Thoracic aorta (tissue), 2 donors: Measurements from ENCODE around the gene INHBA. TPM values are rescaled to one million over a fixed set of nuclear protein-coding genes. Genes with fewer than 3 reads are reported as not detected.

Experiments
- ATAC-seq: fragments of 150-250 bp; one replicate; pipeline ENCODE4 v1.8.0; 2017; ENCODE audit warnings: low read depth; ENCODE audit not compliant: insufficient number of reproducible peaks, low FRiP score
- DNase-seq: peaks from one replicate; pipeline ENCODE4 v3.0.0-alpha.2; 2020; ENCODE audit warnings: low spot score
- H3K27ac ChIP-seq, 2 donors: fragments of 200-600 bp; sonication (generic); 1 replicate in 1 of 2; 2 replicates in 1 of 2; pipeline ENCODE4 v1.5.1; 2016; ENCODE audit warnings: mild to moderate bottlenecking in 2 of 2, moderate library complexity in 2 of 2
- H3K27me3 ChIP-seq: fragments of 200-600 bp; sonication (generic); replicated peaks from 2 replicates; pipeline ENCODE4 v1.6.0; 2016; ENCODE audit warnings: mild to moderate bottlenecking; ENCODE audit not compliant: insufficient read depth
- H3K36me3 ChIP-seq: fragments of 200-600 bp; sonication (generic); one replicate; pipeline ENCODE4 v1.5.1; 2016
- H3K4me1 ChIP-seq, 2 donors: fragments of 200-600 bp; sonication (generic); 1 replicate in 1 of 2; 2 replicates in 1 of 2; pipeline versions ENCODE4 v1.5.1 to v1.6.0; 2016; ENCODE audit warnings: low read depth in 2 of 2, mild to moderate bottlenecking in 1 of 2; ENCODE audit not compliant: control insufficient read depth in 1 of 2
- H3K4me3 ChIP-seq: fragments of 200-600 bp; sonication (generic); 2 replicates; pipeline ENCODE4 v1.5.1; 2016; ENCODE audit warnings: mild to moderate bottlenecking
- H3K9me3 ChIP-seq: fragments of 200-600 bp; sonication (generic); 2 replicates; pipeline ENCODE4 v1.5.1; 2016
- total RNA-seq, 2 donors: library from RNA; depleted of rRNA; stranded (reverse); fragments of >200 nt; gene quantifications; one replicate each; pipeline versions ENCODE4 v1.1.0 to v1.2.3, GENCODE V29; 2016
- TF ChIP-seq, protein P1 (sequence below): fragments of 200-600 bp; sonication (generic); IDR thresholded peaks from one replicate; pipeline ENCODE4 v1.5.1; 2019; ENCODE audit warnings: antibody characterized with exemption

INHBA gene
- total RNA-seq, 2 donors from 2014 or later = 24.0 to 44.8 TPM

DNA sequence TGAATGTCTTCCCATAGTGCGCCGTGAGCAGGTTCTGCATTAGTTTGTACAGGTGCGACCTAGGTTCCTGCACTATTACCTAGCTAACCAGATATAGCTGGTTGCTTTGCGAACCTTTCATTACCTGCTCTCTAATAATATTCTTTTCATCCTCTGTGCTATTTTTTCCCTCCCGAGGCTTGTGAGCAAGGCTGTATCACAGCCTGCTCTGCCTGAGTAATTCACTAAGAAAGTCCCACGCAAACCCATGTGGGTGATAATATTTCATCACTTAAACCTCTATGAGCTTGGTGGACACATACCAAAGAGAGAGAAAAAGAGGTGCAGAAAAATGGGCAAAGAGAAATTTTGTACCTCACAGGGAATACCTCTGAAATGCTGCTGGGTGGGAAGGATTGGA is 8.4 kb downstream of the INHBA start:
- TF ChIP-seq, protein P1, sequence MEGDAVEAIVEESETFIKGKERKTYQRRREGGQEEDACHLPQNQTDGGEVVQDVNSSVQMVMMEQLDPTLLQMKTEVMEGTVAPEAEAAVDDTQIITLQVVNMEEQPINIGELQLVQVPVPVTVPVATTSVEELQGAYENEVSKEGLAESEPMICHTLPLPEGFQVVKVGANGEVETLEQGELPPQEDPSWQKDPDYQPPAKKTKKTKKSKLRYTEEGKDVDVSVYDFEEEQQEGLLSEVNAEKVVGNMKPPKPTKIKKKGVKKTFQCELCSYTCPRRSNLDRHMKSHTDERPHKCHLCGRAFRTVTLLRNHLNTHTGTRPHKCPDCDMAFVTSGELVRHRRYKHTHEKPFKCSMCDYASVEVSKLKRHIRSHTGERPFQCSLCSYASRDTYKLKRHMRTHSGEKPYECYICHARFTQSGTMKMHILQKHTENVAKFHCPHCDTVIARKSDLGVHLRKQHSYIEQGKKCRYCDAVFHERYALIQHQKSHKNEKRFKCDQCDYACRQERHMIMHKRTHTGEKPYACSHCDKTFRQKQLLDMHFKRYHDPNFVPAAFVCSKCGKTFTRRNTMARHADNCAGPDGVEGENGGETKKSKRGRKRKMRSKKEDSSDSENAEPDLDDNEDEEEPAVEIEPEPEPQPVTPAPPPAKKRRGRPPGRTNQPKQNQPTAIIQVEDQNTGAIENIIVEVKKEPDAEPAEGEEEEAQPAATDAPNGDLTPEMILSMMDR = no peak
- peak overlapping the region; percentile 72 for H3K4me3 ChIP-seq
- H3K36me3 ChIP-seq = peaks cover 7% of the 10 kb centered on the region
- no peak for ATAC-seq
- H3K9me3 ChIP-seq = no peaks in the 10 kb centered on the region
- peaks cover 27 to 64% of the 10 kb centered on the region in 2 donors for H3K4me1 ChIP-seq
- peak overlapping the region; percentile 86 to 88 for H3K27ac ChIP-seq
- DNase-seq = no peak
- no peaks in the 10 kb centered on the region for H3K27me3 ChIP-seq

DNA sequence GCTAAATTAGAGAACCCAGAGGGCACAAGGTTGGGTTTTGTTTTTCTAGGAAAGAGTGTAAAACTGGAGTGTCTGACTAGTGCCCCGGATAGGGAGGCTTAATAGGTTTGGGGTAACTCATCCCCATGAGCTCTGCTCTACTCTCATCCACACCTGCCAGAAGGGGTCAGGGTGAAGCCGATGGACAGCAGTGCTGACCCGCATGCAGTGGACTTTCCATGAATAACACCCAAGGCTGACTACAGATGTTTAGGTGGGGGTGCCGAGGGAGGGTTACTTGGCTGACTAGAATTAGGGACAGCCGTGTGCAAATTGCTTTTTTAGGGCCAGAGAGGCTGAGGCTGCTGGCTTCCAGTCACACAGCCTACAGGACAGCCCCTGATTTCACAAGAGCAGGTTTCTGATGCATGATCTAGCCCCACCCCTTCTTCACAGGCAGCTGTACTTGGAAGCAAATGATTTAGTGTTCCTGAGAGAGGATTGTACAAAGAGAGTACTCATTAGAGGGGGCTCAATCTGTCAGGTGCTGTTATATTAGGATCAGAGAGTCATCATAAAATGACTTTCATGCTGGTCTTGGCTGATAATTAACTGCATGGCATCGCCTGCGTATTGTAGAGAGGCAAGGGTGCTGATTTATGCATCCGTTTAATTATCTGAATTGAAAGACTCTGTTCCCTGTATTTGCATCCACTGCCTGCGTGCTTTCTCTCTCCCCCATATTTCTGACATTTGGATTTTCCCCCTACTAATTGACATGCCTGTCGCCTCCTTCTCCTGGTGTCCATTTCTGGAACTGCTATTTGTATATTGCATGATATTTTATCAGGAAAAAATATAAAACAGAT is 9.5 kb downstream of the INHBA start:
- DNase-seq = no peak
- Histone ChIP-seq H3K4me1 (peaks cover 27 to 64% of the 10 kb centered on the region in 2 donors), H3K4me3 (peak overlapping the region; percentile 46), H3K27ac (peak overlapping the region; percentile 86 to 88), H3K36me3 (peaks cover 7% of the 10 kb centered on the region), H3K27me3 (no peaks in the 10 kb centered on the region), H3K9me3 (no peaks in the 10 kb centered on the region)
- TF ChIP-seq, protein P1 = peak; percentile 48
- ATAC-seq = no peak

DNA sequence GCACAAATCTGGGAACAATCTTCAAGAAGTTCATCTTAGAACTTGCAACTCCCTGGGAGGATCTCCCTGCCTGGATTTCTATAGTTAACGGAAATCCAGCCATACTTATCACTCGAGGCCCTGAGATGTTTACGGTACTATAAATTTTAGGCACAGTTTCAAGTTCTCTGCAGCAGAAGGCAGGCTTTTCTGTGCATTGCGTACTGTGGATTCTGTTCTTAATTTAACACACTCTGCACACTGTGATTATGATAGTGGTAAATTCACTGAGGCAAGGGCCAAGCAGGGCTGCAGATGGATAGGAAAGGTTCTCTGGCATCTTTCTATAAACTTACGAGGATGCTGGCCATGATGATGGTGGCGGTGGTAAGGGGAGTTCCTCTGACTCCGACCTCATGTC is 10.6 kb downstream of the INHBA start:
- ATAC-seq (no peak), DNase-seq (no peak)
- Histone ChIP-seq H3K36me3 (peaks cover 7% of the 10 kb centered on the region), H3K27me3 (no peaks in the 10 kb centered on the region), H3K4me1 (peaks cover 27 to 58% of the 10 kb centered on the region in 2 donors), H3K4me3 (peak overlapping the region; percentile 46), H3K27ac (peak overlapping the region; percentile 35 to 53), H3K9me3 (no peaks in the 10 kb centered on the region)
- TF ChIP-seq, protein P1 = no peak

DNA sequence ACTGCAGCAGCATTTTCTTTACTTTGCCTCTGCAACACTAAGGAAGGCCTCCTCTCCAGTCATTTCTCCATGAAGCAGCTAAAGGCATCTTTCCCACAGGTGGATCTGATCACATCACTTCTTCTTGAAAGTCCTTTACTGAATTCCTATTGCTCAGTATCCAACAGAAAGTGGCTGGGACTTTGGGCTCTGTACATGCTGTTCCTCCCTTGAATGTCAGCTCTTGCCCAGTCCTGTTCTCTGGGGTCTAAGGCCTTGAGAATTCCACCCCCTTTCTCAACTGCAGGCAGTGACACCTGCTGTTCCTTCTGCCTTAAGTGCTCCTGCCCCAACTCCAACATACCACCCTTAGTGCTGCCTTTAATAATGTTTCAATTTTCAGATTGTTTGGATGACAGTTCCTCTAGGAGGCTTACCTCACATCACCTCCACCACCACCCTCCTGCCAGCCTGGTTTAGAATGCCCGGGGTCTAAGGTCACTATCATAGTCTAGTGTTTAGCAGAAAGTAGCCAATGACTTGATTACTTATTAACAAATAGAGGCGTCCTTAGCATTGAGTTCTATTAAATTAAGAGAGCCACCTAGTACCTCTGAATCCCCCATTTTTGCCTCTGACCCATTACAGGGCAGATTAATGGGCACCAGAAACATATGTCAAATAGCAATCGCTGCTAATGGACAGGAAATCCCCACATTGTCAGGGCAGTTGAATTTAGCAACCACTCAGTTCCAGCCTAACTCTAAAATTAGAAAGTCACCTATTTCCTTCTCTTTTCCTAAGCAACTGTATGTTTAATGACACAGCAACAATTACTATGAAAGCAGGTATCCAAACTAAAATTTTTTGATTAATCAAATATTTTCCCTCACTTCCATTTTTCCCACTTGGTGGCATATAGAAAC is 11.4 kb downstream of the INHBA start:
- DNase-seq (no peak), ATAC-seq (no peak)
- peak overlapping the region; percentile 46 for H3K4me3 ChIP-seq
- TF ChIP-seq, protein P1 = no peak
- peaks cover 7% of the 10 kb centered on the region for H3K36me3 ChIP-seq
- peaks cover 29 to 51% of the 10 kb centered on the region in 2 donors for H3K4me1 ChIP-seq
- no peaks in the 10 kb centered on the region for H3K27me3 ChIP-seq
- no peak overlapping the region for H3K27ac ChIP-seq
- H3K9me3 ChIP-seq = no peaks in the 10 kb centered on the region

DNA sequence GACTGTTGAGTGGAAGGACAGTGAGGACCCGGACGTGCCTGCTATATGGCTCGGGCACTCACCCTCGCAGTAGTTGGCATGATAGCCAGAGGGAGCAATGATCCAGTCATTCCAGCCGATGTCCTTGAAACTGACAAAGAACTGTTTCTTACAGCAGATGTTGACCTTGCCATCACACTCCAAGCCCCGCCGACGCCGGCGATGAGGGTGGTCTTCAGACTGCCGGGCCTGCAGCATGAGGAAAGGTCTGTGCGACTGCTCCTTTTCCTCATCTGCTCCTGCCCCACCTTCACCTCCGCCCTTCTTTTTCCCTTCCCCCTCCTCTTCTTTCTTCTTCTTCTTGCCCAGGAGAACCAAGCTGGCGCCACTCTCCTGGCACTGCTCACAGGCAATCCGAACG is 13.1 kb downstream of the INHBA start:
- TF ChIP-seq, protein P1 = no peak

More for the DNA sequence above, 13.1 kb downstream of the INHBA start:
- no peaks in the 10 kb centered on the region for H3K27me3 ChIP-seq
- no peak for DNase-seq
- H3K9me3 ChIP-seq = no peaks in the 10 kb centered on the region
- peaks cover 24 to 43% of the 10 kb centered on the region in 2 donors for H3K4me1 ChIP-seq
- no peak for ATAC-seq
- no peak overlapping the region for H3K4me3 ChIP-seq
- peaks cover 7% of the 10 kb centered on the region for H3K36me3 ChIP-seq
- H3K27ac ChIP-seq = no peak overlapping the region
